ENCODE results near the gene MICALL2.

MICALL2 gene

GRCh38 chr7:1488016-1488415 lies 28.7 kb upstream of the MICALL2 start:
- H3K4me3 ChIP-seq (ENCODE audit: low read depth, low read length) = no peak overlapping the region
- in situ Hi-C loops (cut with HindIII; ENCODE audit: low pct_ligation_motif_present, low sequenced_read_pairs) = no loop called here
- peaks cover 53% of the 10 kb centered on the region for H3K36me3 ChIP-seq (replicated peaks)
- no peak for DNase-seq
- no peak overlapping the region for H3K27ac ChIP-seq
- H3K27me3 ChIP-seq (replicated peaks) = no peaks in the 10 kb centered on the region
- TF ChIP-seq CTCF (IDR thresholded peaks at IDR 0.05; ENCODE audit: low read depth, low read length, missing control alignments) = no peak

GRCh38 chr7:1487466-1487865 lies 28.2 kb upstream of the MICALL2 start:
- no peak overlapping the region for H3K27ac ChIP-seq
- in situ Hi-C loops (cut with HindIII; ENCODE audit: low pct_ligation_motif_present, low sequenced_read_pairs) = no loop called here
- no peak overlapping the region for H3K4me3 ChIP-seq (ENCODE audit: low read depth, low read length)
- no peak for DNase-seq
- TF ChIP-seq CTCF (IDR thresholded peaks at IDR 0.05; ENCODE audit: low read depth, low read length, missing control alignments) = no peak
- H3K36me3 ChIP-seq (replicated peaks) = peaks cover 58% of the 10 kb centered on the region
- no peaks in the 10 kb centered on the region for H3K27me3 ChIP-seq (replicated peaks)

DNA sequence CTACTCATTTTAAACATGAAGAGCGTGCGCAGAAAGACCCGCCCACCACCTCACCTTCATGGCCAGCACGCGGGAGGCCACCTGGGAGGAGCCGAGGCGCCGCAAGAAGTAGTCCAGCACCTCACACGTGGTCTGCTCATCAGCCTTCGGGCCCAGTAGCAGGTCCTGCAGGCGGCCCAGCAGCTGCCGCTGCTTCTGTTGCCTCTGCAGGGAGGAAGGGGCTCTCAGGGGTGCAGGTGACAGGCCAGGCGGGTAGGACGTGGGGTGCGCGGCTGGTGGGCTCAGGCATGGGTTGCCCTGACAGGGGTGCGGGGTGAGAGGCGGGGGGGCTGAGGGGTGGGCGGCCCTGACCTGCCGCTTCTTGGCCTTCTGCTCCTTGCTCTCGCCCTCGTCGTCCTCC lies 27.3 kb upstream of the MICALL2 start:
- Histone ChIP-seq H3K4me3 (ENCODE audit: low read depth, low read length) (no peak overlapping the region), H3K36me3 (replicated peaks) (peaks cover 61% of the 10 kb centered on the region), H3K27ac (no peak overlapping the region), H3K27me3 (replicated peaks) (no peaks in the 10 kb centered on the region)
- TF ChIP-seq CTCF (IDR thresholded peaks at IDR 0.05; ENCODE audit: low read depth, low read length, missing control alignments) = no peak
- in situ Hi-C loops (cut with HindIII; ENCODE audit: low pct_ligation_motif_present, low sequenced_read_pairs) = no loop called here
- no peak for DNase-seq

GRCh38 chr7:1485156-1485555 lies 25.9 kb upstream of the MICALL2 start:
- no peaks in the 10 kb centered on the region for H3K27me3 ChIP-seq (replicated peaks)
- DNase-seq = no peak
- no peak for TF ChIP-seq CTCF (IDR thresholded peaks at IDR 0.05; ENCODE audit: low read depth, low read length, missing control alignments)
- no peak overlapping the region for H3K27ac ChIP-seq
- H3K4me3 ChIP-seq (ENCODE audit: low read depth, low read length) = no peak overlapping the region
- in situ Hi-C loops (cut with HindIII; ENCODE audit: low pct_ligation_motif_present, low sequenced_read_pairs) = no loop called here
- peaks cover 62% of the 10 kb centered on the region for H3K36me3 ChIP-seq (replicated peaks)

GRCh38 chr7:1484569-1484968 lies 25.3 kb upstream of the MICALL2 start:
- in situ Hi-C loops (cut with HindIII; ENCODE audit: low pct_ligation_motif_present, low sequenced_read_pairs) = no loop called here
- no peak overlapping the region for H3K4me3 ChIP-seq (ENCODE audit: low read depth, low read length)
- peaks cover 65% of the 10 kb centered on the region for H3K36me3 ChIP-seq (replicated peaks)
- no peak overlapping the region for H3K27ac ChIP-seq
- no peak for DNase-seq
- no peaks in the 10 kb centered on the region for H3K27me3 ChIP-seq (replicated peaks)
- no peak for TF ChIP-seq CTCF (IDR thresholded peaks at IDR 0.05; ENCODE audit: low read depth, low read length, missing control alignments)

All from brain microvascular endothelial cell (primary cell).